IMR-90 (cell line): ENCODE measurements around the gene TANGO2.

Experiments
- CEBPB ChIP-seq: IDR thresholded peaks from 2 replicates; pipeline ENCODE4 v1.6.1; 2012; ENCODE audit warnings: low read depth, low read length, improper control_type of control experiment
- CHD1 ChIP-seq: IDR thresholded peaks from 2 replicates; pipeline ENCODE4 v1.6.1; 2012; ENCODE audit warnings: low read depth, low read length, improper control_type of control experiment
- CTCF ChIP-seq: conservative IDR thresholded peaks from 2 replicates; pipeline ENCODE4 v1.5.1; 2012; ENCODE audit warnings: mild to moderate bottlenecking, low read depth, low read length, improper control_type of control experiment
- FOS ChIP-seq: fragments of 150-350 bp; IDR thresholded peaks from 2 replicates; pipeline ENCODE4 v1.6.1; 2016; ENCODE audit warnings: low read depth, low read length
- MAFK ChIP-seq: IDR thresholded peaks from 2 replicates; pipeline ENCODE4 v1.6.1; 2012; ENCODE audit warnings: low read depth, low read length, improper control_type of control experiment
- MAZ ChIP-seq: IDR thresholded peaks from 2 replicates; pipeline ENCODE4 v1.6.1; 2012; ENCODE audit warnings: low read depth, mild to moderate bottlenecking, low read length, improper control_type of control experiment, moderate library complexity, borderline replicate concordance
- MXI1 ChIP-seq: IDR thresholded peaks from 2 replicates; pipeline ENCODE4 v1.6.1; 2012; ENCODE audit warnings: low read depth, mild to moderate bottlenecking, low read length, moderate library complexity, borderline replicate concordance
- NFE2L2 ChIP-seq: fragments of 150-350 bp; IDR thresholded peaks from 2 replicates; pipeline ENCODE4 v1.6.1; 2016; ENCODE audit warnings: low read depth, mild to moderate bottlenecking, low read length
- POLR2A ChIP-seq: IDR thresholded peaks from 2 replicates; pipeline ENCODE4 v1.6.1; 2012; ENCODE audit warnings: mild to moderate bottlenecking, low read depth, low read length
- RAD21 ChIP-seq: IDR thresholded peaks from 2 replicates; pipeline ENCODE4 v1.6.1; 2012; ENCODE audit warnings: low read length, improper control_type of control experiment
- RFX5 ChIP-seq: IDR thresholded peaks from 2 replicates; pipeline ENCODE4 v1.8.0; 2012; ENCODE audit warnings: low read depth, mild to moderate bottlenecking, low read length, moderate library complexity
- SMC3 ChIP-seq: fragments of 150-350 bp; IDR thresholded peaks from 2 replicates; pipeline ENCODE4 v1.6.1; 2016; ENCODE audit warnings: low read depth, mild to moderate bottlenecking, antibody characterized with exemption, low read length, moderate library complexity
- USF2 ChIP-seq: fragments of 150-350 bp; IDR thresholded peaks from 2 replicates; pipeline ENCODE4 v1.6.1; 2017; ENCODE audit warnings: mild to moderate bottlenecking, antibody characterized with exemption, low read length, low read depth

DNA sequence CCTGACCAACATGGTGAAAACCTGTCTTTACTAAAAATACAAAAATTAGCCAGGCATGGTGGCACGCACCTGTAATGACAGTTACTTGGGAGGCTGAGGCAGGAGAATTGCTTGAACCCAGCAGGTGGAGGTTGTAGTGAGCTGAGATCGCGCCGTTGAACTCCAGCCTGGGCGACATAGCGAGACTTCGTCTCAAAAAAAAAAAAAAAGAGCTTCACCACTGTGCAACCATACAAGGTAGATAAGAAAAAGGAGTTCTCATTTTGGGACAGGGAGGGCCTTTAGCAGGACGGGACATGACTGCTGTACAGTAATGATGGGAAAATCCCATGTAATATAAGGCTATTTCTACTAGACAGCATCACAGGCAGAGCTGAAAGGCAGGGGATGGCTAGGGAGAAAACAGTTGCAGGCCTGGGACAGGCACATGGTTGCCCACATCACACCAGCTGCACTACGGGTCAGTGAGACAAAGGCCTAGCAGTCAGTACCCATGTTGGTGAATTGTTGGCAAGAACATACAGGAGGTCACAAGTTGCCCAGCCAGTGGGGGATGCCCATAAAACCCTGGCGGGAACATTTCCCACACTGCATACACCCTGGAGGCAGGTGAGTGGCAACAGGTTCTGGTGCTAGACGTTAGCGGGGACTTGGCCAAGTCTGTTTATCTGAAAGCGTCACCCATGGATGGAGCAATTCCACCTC is 5.4 kb downstream of the TANGO2 start:
- TF ChIP-seq FOS (no peak), USF2 (no peak), MAZ (no peak), POLR2A (no peak), CTCF (no peak), RFX5 (no peak), RAD21 (no peak), MAFK (no peak), CEBPB (no peak), CHD1 (no peak), SMC3 (no peak), NFE2L2 (no peak), MXI1 (no peak)
